ENCODE measurements around the gene NSD2.
"Not testable (repeated sequence)": the region's sequence is repeated elsewhere in the genome, so short reads cannot be mapped to it uniquely, and the experiment has no call there.

NSD2 gene

DNA sequence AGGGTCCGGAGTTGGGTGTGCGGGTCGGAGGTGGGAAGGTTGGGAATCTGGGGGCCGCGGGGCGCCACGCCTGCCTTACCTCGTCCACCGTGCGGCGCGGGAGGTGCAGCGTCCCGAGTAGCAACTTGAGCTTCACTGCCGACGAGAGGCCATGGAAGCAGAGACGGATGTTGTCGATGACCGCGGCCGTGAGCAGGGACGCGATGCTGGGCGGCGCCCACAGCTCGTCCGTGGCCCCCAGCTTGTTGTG is 137.4 kb downstream of the NSD2 start:
- FAIRE-seq: no peak

DNA sequence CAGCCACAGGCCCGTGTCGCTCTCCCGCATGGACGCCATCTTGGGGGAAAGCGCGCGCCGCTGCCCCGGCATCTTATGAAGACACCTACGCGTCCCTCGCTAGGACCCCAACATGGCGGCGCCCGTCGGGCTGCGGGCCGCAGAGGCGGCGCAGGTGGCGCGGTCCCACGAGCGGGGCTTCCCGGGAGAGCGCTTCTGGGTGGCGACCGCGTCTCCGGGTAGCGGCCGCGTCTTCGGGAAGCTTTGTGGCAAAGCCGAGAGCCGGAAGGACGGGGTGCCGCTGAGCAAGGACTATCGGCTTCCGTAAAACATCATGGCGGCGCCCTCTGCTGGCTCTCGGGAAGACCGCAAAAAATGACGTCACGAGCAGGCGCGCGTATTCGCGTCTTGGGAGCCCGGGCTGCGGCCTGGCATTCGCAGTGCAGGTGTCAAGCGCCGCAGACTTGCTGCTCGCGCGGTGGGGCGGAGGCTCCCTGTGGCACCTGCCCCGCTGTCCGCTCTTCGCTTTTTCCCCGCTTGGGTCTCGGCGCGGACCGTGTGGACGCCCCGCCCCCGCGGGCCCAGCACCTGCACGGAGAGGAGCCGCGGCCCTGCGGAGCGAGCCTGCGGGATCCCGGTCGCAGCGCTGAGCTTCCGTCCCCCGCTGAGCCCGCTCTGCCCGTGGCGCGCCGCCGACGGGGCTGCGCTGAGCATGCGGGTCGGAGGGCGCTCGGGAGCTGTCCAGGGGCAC is 137.9 kb downstream of the NSD2 start, which contains the start of gene NELFA:
TSS of gene NELFA (minus strand) at position 54 of the 730 bp plus-strand sequence. CDS start at position 39, 15 bp downstream.
- no peak for FAIRE-seq

GRCh38 chr4:2009651-2010233 is 138.5 kb downstream of the NSD2 start:
- no peak for FAIRE-seq

DNA sequence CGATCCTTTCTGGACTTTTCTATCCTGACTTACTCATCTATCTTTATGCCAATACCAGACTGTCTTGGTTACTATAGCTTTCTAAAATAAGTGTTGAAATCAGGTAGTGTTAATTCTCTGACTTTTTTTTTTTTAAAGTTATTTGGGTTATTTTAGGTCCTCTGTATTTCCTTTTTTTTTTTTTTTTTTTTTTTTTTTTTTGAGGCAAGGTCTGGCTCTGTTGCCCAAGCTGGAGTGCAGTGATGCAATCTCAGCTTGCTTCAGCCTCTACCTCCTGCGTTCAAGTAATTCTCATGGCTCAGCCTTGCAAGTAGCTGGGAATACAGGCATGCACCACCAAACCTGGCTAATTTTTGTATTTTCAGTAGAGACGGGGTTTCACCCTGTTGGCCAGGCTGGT is 140.4 kb downstream of the NSD2 start:
- no peak for FAIRE-seq

- FAIRE-seq: no peak
Measured at GRCh38 chr4:2015008-2015407, 143.8 kb downstream of the NSD2 start.

DNA sequence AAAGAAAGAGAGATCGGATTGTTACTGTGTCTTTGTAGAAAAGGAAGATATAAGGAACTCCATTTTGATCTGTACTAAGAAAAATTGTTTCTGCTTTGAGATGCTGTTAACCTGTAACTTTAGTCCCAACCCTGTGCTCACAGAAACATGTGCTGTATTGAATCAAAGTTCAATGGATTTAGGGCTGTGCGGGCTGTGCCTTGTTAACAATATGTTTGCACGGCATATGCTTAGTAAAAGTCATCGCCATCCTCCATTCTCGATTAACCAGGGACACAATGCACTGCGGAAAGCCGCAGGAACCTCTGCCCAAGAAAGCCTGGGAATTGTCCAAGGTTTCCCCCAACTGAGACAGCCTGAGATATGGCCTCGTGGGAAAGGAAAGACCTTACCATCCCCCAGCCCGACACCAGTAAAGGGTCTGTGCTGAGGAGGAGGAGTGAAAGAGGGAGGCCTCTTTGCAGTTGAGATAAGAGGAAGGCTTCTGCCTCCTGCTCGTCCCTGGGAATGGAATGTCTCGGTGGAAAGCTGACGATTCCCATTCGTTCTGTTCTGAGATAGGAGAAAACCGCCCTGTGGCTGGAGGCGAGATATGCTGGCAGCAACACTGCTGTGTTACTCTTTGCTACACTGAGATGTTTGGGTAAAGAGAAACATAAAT is 150.3 kb downstream of the NSD2 start:
- FAIRE-seq: not testable (repeated sequence)

GRCh38 chr4:2024683-2025082 is 153.5 kb downstream of the NSD2 start:
- FAIRE-seq: no peak

GRCh38 chr4:2025817-2026216 is 154.6 kb downstream of the NSD2 start:
- no peak for FAIRE-seq

GRCh38 chr4:2027120-2027519 is 155.9 kb downstream of the NSD2 start:
- not testable (repeated sequence) for FAIRE-seq

GRCh38 chr4:2031161-2031560 is 160.0 kb downstream of the NSD2 start:
- FAIRE-seq: not testable (repeated sequence)

All from islet of Langerhans (tissue), 1 donor.